ENCODE data around the gene FLT1. TPM values are rescaled to one million over a fixed set of nuclear protein-coding genes. Genes with fewer than 3 reads are reported as not detected.

Gene FLT1
- total RNA-seq, 1 donor from 2014 or later = 72.4 TPM

DNA sequence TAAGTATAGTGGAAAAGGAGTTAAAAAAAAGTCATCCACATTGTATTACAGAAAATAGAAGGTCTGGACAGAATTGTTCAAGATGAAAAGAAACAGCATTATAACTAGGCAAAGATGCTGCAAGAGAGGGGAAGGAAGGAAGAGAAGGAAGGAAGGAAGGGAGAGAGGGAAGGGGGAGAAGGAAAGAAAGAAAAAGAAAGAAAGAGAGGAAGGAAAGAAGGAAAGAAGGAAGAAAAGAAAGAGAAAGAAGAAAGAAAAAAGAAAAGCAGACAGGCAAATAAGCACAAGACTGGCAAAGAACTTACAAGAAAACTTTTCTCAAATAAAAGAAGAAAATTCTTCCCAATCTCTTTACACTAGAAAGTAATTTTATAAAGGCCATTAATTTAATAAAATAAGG is 15.1 kb upstream of the FLT1 start:
- Histone ChIP-seq H3K27ac (no peak overlapping the region), H3K36me3 (no peaks in the 10 kb centered on the region), H3K27me3 (no peaks in the 10 kb centered on the region), H3K4me3 (no peak overlapping the region), H3K9me3 (no peaks in the 10 kb centered on the region), H3K4me1 (peaks cover 5% of the 10 kb centered on the region)
- no peak for ATAC-seq
- no peak for TF ChIP-seq CTCF (IDR thresholded peaks at IDR 0.05)
- intact Hi-C loops (cut with DNase I) = no loop called here
- DNase-seq = no peak

GRCh38 chr13:28505543-28506135 is 10.7 kb upstream of the FLT1 start:
- Histone ChIP-seq H3K4me1 (peaks cover 5% of the 10 kb centered on the region), H3K4me3 (no peak overlapping the region), H3K27ac (no peak overlapping the region), H3K9me3 (no peaks in the 10 kb centered on the region), H3K27me3 (no peaks in the 10 kb centered on the region), H3K36me3 (no peaks in the 10 kb centered on the region)
- DNase-seq (no peak), ATAC-seq (peak; percentile 78)
- TF ChIP-seq CTCF (IDR thresholded peaks at IDR 0.05) = no peak
- intact Hi-C loops (cut with DNase I) = no loop called here

GRCh38 chr13:28503182-28503967 is 8.4 kb upstream of the FLT1 start:
- TF ChIP-seq CTCF (IDR thresholded peaks at IDR 0.05) = no peak
- Histone ChIP-seq H3K27ac (no peak overlapping the region), H3K36me3 (no peaks in the 10 kb centered on the region), H3K27me3 (no peaks in the 10 kb centered on the region), H3K4me3 (no peak overlapping the region), H3K9me3 (no peaks in the 10 kb centered on the region), H3K4me1 (peaks cover 5% of the 10 kb centered on the region)
- intact Hi-C loops (cut with DNase I) = no loop called here
- DNase-seq = no peak
- no peak for ATAC-seq

DNA sequence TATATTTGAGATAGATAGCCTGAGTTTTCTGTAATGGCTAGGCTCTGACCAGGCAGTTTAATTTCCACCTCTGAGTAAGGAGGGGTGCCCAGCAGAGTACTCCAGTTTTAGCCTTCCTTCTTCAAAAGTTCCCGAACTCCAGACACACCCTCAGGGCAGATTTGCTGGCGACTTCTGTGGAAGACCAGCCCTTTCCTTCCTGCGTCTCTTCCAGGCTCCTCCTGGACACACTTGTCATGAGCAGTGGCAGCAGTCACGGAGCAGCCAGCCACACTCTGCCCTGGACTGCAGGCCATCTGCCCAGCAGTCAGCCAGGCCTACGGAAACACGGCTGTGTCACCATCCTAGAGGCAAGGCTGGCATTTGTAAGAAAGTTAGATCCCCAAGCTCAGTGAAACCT is 6.6 kb upstream of the FLT1 start:
- no peaks in the 10 kb centered on the region for H3K9me3 ChIP-seq
- intact Hi-C loops (cut with DNase I) = no loop called here
- H3K36me3 ChIP-seq = no peaks in the 10 kb centered on the region
- peak; percentile 67 for ATAC-seq
- DNase-seq = no peak
- no peak overlapping the region for H3K27ac ChIP-seq
- H3K27me3 ChIP-seq = peaks cover 4% of the 10 kb centered on the region
- peaks cover 5% of the 10 kb centered on the region for H3K4me1 ChIP-seq
- TF ChIP-seq CTCF (IDR thresholded peaks at IDR 0.05) = no peak
- H3K4me3 ChIP-seq = no peak overlapping the region

DNA sequence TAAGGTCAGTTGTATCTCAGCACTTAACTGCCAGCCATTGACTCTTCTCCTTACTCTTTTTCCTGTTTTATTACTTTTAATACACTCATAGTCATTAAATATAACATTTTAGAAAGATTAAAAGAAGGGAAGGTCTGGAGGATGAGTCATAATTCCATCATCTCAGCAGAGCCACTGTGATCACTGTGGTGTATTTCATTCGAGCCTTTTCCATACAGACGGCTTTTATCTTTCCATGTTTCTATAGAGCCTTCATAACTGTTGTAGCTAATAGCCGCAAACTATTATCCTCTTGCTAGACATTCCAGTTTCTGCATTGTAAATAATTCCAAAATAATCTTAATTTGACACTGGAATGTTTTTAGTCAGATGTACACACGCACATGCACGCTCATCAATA is 4.7 kb upstream of the FLT1 start:
- H3K4me3 ChIP-seq = no peak overlapping the region
- peaks cover 16% of the 10 kb centered on the region for H3K4me1 ChIP-seq
- H3K27me3 ChIP-seq = peaks cover 22% of the 10 kb centered on the region
- ATAC-seq (no peak), DNase-seq (no peak)
- H3K27ac ChIP-seq = no peak overlapping the region
- no peaks in the 10 kb centered on the region for H3K36me3 ChIP-seq
- intact Hi-C loops (cut with DNase I) = loop anchor here (10.0 kb wide), 1 partner anchor 175 kb away; no protein-coding TSS in a partner anchor
- no peak for TF ChIP-seq CTCF (IDR thresholded peaks at IDR 0.05)
- H3K9me3 ChIP-seq = no peaks in the 10 kb centered on the region
